Activated gamma-delta T cell treated with Interleukin-2 at 50 U/mL for 16 hours (primary cell): ENCODE measurements around the gene SLC26A8.
A peak's percentile ranks its signal among the peaks of the same experiment; 100 is the strongest.
"Not testable (repeated sequence)": the region's sequence is repeated elsewhere in the genome, so short reads cannot be mapped to it uniquely, and the experiment has no call there.

ENCODE experiments used
- DNase-seq: peaks from one replicate; pipeline ENCODE4 v3.0.0-alpha.2; 2020

SLC26A8 gene

GRCh38 chr6:35941170-35941569, 83.3 kb downstream of the SLC26A8 start:
- not testable (repeated sequence) for DNase-seq

GRCh38 chr6:35940014-35940413, 84.4 kb downstream of the SLC26A8 start:
- not testable (repeated sequence) for DNase-seq

- DNase-seq, result not testable (repeated sequence)
Observed at GRCh38 chr6:35939259-35939658, 85.2 kb downstream of the SLC26A8 start.

GRCh38 chr6:35936681-35937359, 87.6 kb downstream of the SLC26A8 start:
- no peak for DNase-seq

GRCh38 chr6:35935469-35935868, 89.0 kb downstream of the SLC26A8 start:
- no peak for DNase-seq

GRCh38 chr6:35933844-35934243, 90.6 kb downstream of the SLC26A8 start:
- no peak for DNase-seq

- not testable (repeated sequence) for DNase-seq
Observed at GRCh38 chr6:35931873-35932272, 92.6 kb downstream of the SLC26A8 start.

GRCh38 chr6:35931120-35931561, 93.3 kb downstream of the SLC26A8 start:
- no peak for DNase-seq

GRCh38 chr6:35929601-35930000, 94.8 kb downstream of the SLC26A8 start:
- no peak for DNase-seq

GRCh38 chr6:35926509-35927215, 97.8 kb downstream of the SLC26A8 start:
- DNase-seq, result no peak

GRCh38 chr6:35925961-35926360, 98.5 kb downstream of the SLC26A8 start:
- no peak for DNase-seq

- no peak for DNase-seq
Observed at GRCh38 chr6:35924146-35924545, 100.3 kb downstream of the SLC26A8 start.

GRCh38 chr6:35922139-35922554, 102.3 kb downstream of the SLC26A8 start:
- DNase-seq, result no peak

- DNase-seq, result peak; percentile 80
Observed at GRCh38 chr6:35920793-35921732, 103.4 kb downstream of the SLC26A8 start, which contains the start of gene SRPK1. Gene SRPK1 (minus strand): TSS chr6:35921098. CDS start chr6:35921056, 42 bp downstream.

- DNase-seq, result peak; percentile 32
Observed at GRCh38 chr6:35919827-35920751, 104.4 kb downstream of the SLC26A8 start.

GRCh38 chr6:35919085-35919826, 105.2 kb downstream of the SLC26A8 start:
- DNase-seq, result no peak

- DNase-seq, result not testable (repeated sequence)
Observed at GRCh38 chr6:35916893-35917292, 107.5 kb downstream of the SLC26A8 start.

- no peak for DNase-seq
Observed at GRCh38 chr6:35916056-35916455, 108.4 kb downstream of the SLC26A8 start.

- no peak for DNase-seq
Observed at GRCh38 chr6:35914536-35914935, 109.9 kb downstream of the SLC26A8 start.

- DNase-seq, result no peak
Observed at GRCh38 chr6:35911871-35912653, 112.4 kb downstream of the SLC26A8 start.
